Ovary (tissue), 3 donors: ENCODE measurements around the gene TNFRSF11A.

Experiments used
- EP300 ChIP-seq: sonication (generic); formaldehyde crosslinking; IDR thresholded peaks from one replicate; pipeline ENCODE4 v1.6.1; 2017; ENCODE audit warnings: antibody characterized with exemption
- TF ChIP-seq, protein P1 (sequence below), 3 donors: fragments of 450-650 bp in 2 of 3; fragments of 200-600 bp in 1 of 3; IDR thresholded peaks; one replicate each; pipeline versions ENCODE4 v1.5.1 to v1.8.0; 2016 to 2022; ENCODE audit warnings: antibody characterized with exemption in 3 of 3, mild to moderate bottlenecking in 1 of 3
- donor health status: DM: no; HTN: no; CAD: no.

DNA sequence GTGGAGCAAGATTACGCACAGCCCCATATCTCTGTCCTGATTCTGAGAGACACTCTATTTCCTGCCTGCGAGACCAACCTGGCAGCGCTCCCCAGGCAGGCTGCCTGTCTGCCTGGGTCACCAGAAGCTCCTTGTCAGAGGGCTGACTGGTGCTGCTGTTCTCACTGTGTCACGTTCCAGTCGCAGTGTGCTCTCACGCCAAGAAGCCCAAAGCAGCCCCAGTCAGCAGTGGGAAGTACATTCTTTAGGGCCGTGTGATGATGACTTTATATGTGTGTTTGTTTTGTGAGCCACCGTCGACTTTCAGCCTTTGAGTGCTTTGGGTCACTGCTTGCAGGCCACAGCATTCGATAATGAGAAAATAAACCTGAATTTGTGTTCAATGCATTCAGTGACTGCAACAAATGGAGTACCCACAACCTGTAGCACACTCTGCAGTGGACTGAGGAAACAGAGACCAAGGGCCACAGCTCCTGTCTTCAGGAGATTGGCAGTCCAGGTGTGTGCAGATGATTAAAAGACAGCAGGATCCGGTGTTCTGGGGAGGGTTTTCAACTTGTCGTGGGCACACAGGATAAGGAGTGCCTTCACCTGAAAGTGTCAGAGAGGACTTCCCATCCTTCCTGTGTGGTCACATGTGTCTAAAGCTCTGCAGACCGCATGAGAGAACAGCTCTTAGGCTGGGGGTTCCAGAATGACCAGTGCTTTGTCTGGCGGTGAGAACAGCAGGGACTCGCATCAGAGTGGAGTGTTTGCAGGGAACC lies 4.8 kb downstream of the TNFRSF11A start:
- TF ChIP-seq, protein P1, sequence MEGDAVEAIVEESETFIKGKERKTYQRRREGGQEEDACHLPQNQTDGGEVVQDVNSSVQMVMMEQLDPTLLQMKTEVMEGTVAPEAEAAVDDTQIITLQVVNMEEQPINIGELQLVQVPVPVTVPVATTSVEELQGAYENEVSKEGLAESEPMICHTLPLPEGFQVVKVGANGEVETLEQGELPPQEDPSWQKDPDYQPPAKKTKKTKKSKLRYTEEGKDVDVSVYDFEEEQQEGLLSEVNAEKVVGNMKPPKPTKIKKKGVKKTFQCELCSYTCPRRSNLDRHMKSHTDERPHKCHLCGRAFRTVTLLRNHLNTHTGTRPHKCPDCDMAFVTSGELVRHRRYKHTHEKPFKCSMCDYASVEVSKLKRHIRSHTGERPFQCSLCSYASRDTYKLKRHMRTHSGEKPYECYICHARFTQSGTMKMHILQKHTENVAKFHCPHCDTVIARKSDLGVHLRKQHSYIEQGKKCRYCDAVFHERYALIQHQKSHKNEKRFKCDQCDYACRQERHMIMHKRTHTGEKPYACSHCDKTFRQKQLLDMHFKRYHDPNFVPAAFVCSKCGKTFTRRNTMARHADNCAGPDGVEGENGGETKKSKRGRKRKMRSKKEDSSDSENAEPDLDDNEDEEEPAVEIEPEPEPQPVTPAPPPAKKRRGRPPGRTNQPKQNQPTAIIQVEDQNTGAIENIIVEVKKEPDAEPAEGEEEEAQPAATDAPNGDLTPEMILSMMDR (IDR thresholded peaks at IDR 0.05), result no peak
- TF ChIP-seq EP300, result no peak
